A204.1 (cell line): ENCODE measurements around the gene GALNT8.

ENCODE experiments used
- FAIRE-seq: peaks from 2 replicates; lab custom pipeline; 2012; peaks lifted over from hg19 to GRCh38; lab: Jason Lieb, UNC

The GALNT8 gene

GRCh38 chr12:4802841-4803240, 82.6 kb downstream of the GALNT8 start:
- no peak for FAIRE-seq

GRCh38 chr12:4806439-4807115, 86.4 kb downstream of the GALNT8 start:
- no peak for FAIRE-seq

GRCh38 chr12:4807116-4807783, 87.0 kb downstream of the GALNT8 start:
- FAIRE-seq, result no peak

- no peak for FAIRE-seq
Observed at GRCh38 chr12:4807813-4808212, 87.6 kb downstream of the GALNT8 start.

- no peak for FAIRE-seq
Observed at GRCh38 chr12:4809013-4809448, 88.8 kb downstream of the GALNT8 start.

GRCh38 chr12:4809449-4810218, 89.4 kb downstream of the GALNT8 start:
- no peak for FAIRE-seq

GRCh38 chr12:4810219-4810671, 90.0 kb downstream of the GALNT8 start:
- no peak for FAIRE-seq

- no peak for FAIRE-seq
Observed at GRCh38 chr12:4812624-4813327, 92.6 kb downstream of the GALNT8 start.

- no peak for FAIRE-seq
Observed at GRCh38 chr12:4813741-4814140, 93.5 kb downstream of the GALNT8 start.

- FAIRE-seq, result no peak
Observed at GRCh38 chr12:4814485-4814884, 94.3 kb downstream of the GALNT8 start.

- no peak for FAIRE-seq
Observed at GRCh38 chr12:4816744-4817525, 96.7 kb downstream of the GALNT8 start.

- FAIRE-seq, result no peak
Observed at GRCh38 chr12:4817880-4818279, 97.7 kb downstream of the GALNT8 start.

GRCh38 chr12:4819654-4820053, 99.5 kb downstream of the GALNT8 start:
- FAIRE-seq, result no peak

GRCh38 chr12:4820971-4821370, 100.8 kb downstream of the GALNT8 start:
- FAIRE-seq, result no peak
